GM21367 (cell line): ENCODE data around the gene FGF6.
"Not testable (repeated sequence)": the region's sequence is repeated elsewhere in the genome, so short reads cannot be mapped to it uniquely, and the experiment has no call there.

Experiments used
- ATAC-seq: cut with Tn5 transposase; IDR thresholded peaks from one replicate; pipeline ENCODE4 v1.9.1; 2021; ENCODE audit not compliant: unreplicated experiment

The FGF6 gene

GRCh38 chr12:4445156-4446101 lies at the start of gene FGF6:
TSS of gene FGF6 (minus strand) at chr12:4445815. CDS start at chr12:4445570, 245 bp downstream.
- ATAC-seq = no peak

DNA sequence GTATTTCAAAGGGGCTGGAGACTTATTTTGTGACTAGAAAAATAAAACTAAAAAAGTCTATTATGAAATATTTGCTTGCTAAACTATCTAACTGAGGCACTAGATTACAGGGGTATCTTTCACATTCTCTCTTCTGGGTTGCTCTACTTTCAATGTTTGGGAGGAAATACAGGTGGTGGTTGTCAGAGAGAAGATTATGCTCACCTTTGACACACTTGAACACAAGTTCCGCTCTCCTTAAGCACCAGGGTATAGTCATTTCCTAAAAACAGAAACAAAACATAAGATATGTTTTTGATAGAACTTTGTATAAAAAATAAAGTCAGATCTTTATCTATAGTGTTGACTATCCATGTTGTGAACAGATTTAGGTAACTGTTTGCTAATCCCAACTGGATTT lies 45.4 kb upstream of the FGF6 start:
- ATAC-seq = no peak

GRCh38 chr12:4489556-4489955 lies 43.9 kb upstream of the FGF6 start:
- ATAC-seq = no peak

- ATAC-seq = no peak
Measured at GRCh38 chr12:4486980-4487379, 41.4 kb upstream of the FGF6 start.

DNA sequence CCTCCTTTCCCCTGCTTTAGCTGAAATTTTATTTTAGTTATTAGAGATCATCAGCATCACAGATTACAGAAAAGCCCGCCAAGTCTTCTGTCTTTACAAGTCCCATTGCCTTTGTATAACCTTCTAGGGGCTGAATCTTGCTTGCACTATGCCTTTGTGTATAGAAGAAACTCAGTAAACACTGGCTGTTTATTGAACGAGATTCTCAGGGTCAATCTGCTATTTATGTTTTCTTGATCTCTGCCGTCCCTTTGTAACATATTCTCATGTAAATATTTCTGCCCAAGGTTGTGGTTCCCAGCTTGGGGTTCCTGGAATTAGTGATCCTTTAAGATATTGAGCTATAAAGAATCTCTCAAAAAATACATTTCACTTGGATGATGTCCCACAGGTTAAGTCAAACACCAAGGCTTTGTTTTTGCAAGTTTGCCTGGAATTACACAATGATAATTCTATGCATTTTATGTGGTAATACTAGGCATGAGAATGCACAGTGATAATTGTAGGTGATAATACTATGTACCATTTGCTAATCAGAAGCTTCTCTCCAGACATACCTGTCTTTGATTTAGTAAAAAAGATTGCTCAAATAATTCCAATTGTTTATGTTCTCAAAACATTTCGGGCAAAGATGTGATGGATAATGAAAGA lies 40.6 kb upstream of the FGF6 start:
- ATAC-seq = no peak

DNA sequence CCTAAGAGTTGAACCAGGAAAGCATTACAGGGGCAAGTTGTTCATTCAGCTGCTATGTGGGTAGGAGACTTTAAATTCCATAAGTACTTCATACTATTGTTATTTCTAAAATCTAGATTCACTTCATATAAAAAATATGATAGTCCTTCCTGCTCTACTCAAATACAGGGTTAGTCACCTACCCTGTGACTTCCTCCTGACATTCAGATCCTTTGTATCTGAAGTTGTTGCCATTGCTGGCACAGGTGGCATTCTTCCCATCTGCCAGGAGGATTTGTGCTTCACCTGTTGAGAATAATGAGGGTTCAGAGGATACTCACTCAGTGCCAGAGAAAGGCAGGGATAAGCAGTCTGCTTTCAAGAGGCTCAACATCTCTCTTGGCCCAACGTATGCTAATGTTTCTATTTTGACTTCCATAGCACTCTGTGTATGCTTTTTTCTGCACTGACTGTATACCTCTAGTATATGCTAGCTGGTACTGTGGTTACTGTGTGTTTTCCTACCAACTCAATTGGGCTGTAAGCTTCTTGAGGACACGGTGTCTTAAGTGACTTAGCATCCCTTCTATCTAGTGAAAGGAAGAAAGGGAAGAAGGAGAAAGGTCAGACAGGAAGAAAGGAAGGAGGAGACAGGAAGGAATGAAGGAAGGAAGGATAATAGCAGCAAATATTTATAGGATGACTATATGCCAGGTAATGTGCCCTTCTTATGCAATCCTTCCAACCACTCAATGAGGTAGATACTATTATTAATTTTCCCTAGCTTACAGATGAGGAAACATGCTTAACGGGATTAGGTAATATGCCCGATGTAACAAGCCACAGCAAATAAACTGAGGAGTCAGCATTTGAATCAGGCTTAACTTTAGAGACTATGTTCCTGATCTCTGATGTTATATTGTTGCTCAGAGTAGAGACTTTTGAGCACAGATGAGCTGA lies 38.5 kb upstream of the FGF6 start:
- no peak for ATAC-seq

DNA sequence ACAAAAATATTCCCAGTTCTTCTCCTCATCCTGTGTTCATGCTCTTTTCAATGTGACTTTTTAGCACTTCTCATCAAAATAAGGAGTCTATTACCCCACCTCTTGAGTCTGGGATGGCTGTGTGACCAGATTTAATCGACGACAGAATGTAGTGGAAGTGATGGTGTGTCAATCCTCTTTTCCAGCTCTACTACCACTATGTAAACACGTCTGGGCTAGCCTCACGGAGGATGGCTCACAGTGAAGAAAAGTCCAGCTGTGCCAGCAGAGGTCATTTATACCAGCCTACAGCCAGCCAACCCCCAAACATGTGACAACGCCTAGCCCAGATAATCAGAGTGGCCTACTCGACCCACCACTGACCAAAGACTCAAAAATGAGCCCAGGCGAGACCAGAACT lies 37.3 kb upstream of the FGF6 start:
- no peak for ATAC-seq

DNA sequence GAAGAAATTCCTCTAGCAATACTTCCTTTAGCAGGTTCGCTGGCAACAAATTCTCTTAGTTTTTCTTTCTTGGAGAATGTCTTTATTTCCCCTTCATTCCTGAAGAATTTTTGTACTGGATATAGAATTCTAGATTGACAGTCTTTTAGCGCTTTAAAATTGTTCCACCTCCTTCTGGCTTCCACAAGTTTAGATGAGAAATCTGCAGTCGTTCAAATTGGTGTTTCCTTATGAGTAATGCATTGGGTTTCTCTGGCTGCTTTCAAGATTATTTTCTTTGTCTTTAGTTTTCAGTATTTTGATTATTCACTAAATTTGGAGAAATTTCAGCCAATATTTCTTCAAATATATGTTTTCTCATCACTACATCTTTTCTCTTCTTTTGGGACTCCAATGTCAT lies 33.3 kb upstream of the FGF6 start:
- no peak for ATAC-seq

- ATAC-seq = no peak
Measured at GRCh38 chr12:4477129-4477528, 31.5 kb upstream of the FGF6 start.

GRCh38 chr12:4472046-4472445 lies 26.4 kb upstream of the FGF6 start:
- no peak for ATAC-seq

DNA sequence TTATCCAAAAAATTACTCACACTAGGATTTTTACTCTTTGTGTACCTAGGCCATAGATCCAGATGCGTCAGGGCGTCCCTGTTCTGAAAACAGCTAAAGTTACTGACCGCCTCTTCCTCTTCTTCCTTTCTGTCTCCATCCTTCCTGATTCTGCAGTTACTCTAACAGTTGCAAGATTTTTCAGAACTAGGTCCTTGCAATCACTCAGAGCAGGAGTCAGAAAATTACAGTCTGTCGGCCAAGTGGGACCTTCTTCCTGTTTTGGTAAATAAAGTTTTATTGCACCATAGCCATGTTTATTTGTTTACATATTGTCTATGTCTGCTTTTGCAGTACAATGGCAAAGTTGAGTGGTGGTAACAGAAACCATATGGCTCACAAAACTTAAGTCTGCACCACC lies 25.6 kb upstream of the FGF6 start:
- ATAC-seq = no peak

GRCh38 chr12:4468994-4469393 lies 23.4 kb upstream of the FGF6 start:
- ATAC-seq = no peak

DNA sequence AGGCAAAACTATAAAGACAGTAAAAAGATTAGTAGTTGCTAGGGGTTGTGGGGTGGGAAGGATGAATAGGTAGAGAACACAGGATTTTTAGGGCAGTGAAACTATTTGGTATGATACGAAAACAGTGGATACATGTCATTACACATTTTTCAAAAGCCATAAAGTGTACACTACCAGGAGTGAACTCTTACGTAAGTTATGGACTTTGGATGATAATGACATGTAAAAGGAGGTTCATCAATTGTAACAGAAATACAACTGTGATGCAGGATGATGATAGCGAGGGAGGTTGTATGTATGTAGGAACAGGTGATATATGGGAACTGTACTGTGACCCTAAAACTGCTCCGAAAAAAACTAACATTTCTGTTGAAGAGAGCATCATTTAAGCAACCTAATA lies 15.1 kb upstream of the FGF6 start:
- no peak for ATAC-seq

DNA sequence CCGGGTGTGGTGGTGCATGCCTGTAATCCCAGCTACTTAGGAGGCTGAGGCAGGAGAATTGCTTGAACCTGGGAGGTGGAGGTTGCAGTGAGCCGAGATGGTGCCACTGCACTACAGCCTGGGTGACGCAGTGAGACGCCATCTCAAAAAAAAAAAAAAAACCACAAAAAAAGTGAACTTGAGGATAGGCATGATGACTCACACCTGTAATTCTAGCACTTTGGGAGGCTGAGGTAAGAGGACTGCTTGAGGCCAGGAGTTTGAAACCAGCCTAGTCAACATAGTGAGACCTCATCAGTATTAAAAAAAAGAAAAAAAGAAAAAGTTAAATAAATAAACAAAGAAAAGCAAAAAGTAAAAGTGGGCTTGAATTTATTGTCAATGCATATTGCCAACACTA lies 10.2 kb upstream of the FGF6 start:
- not testable (repeated sequence) for ATAC-seq

- no peak for ATAC-seq
Measured at GRCh38 chr12:4454315-4454860, 8.8 kb upstream of the FGF6 start.

- ATAC-seq = no peak
Measured at GRCh38 chr12:4451694-4452093, 6.1 kb upstream of the FGF6 start.

DNA sequence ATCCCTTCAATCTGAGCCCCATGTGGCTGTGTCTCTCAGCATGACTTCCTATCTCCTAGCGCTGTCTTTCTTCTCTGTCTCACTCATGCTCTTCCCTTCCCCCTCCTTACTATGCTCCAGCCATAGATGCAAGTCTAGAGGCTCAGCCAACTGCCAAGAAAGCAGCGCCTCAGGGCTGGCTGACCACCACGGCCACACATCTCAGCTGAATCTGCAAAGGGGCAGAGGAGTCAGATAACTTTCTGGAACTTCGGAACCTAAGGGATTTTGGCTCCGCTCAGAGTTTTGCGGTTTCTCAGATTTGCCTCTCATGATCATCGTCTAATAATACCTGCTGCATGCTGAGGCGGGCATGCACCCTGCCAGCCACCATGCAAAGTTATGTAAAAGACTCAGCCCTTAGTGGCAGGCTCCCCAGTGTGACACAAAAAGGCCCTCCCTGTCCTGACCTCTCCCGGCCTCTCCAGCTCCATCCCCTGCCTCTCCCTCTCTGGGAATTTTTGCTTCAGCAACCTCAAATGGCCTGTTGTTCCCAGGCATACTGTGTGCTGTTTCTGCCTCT lies 5.0 kb upstream of the FGF6 start:
- ATAC-seq = no peak

DNA sequence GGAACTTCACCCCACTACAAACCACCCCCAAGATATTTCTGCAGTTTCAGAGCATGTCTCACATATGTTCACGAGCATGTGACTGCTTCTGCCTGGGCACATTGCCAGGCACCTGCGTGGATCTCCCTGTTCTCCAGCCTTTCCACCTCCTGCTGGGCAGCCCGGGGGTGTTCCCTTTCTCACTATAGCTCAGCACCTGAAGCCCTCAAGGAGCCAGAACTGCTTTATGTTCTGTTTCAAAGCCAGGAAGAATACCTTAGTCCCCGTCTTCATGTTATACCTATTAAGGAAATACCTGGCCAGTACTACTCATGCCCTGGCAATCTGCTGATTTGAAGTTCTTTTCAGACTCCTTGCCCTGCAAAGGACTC lies 4.2 kb upstream of the FGF6 start:
- ATAC-seq = no peak

GRCh38 chr12:4448943-4449850 lies 3.6 kb upstream of the FGF6 start:
- ATAC-seq = no peak
